ENCODE results near the gene MYO19.

GRCh38 chr17:36550491-36551417 is 16.1 kb upstream of the MYO19 start:
- TF ChIP-seq, protein P1, sequence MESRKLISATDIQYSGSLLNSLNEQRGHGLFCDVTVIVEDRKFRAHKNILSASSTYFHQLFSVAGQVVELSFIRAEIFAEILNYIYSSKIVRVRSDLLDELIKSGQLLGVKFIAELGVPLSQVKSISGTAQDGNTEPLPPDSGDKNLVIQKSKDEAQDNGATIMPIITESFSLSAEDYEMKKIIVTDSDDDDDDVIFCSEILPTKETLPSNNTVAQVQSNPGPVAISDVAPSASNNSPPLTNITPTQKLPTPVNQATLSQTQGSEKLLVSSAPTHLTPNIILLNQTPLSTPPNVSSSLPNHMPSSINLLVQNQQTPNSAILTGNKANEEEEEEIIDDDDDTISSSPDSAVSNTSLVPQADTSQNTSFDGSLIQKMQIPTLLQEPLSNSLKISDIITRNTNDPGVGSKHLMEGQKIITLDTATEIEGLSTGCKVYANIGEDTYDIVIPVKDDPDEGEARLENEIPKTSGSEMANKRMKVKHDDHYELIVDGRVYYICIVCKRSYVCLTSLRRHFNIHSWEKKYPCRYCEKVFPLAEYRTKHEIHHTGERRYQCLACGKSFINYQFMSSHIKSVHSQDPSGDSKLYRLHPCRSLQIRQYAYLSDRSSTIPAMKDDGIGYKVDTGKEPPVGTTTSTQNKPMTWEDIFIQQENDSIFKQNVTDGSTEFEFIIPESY (IDR thresholded peaks at IDR 0.05), result no peak
- TF ChIP-seq, protein P2, sequence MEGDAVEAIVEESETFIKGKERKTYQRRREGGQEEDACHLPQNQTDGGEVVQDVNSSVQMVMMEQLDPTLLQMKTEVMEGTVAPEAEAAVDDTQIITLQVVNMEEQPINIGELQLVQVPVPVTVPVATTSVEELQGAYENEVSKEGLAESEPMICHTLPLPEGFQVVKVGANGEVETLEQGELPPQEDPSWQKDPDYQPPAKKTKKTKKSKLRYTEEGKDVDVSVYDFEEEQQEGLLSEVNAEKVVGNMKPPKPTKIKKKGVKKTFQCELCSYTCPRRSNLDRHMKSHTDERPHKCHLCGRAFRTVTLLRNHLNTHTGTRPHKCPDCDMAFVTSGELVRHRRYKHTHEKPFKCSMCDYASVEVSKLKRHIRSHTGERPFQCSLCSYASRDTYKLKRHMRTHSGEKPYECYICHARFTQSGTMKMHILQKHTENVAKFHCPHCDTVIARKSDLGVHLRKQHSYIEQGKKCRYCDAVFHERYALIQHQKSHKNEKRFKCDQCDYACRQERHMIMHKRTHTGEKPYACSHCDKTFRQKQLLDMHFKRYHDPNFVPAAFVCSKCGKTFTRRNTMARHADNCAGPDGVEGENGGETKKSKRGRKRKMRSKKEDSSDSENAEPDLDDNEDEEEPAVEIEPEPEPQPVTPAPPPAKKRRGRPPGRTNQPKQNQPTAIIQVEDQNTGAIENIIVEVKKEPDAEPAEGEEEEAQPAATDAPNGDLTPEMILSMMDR (IDR thresholded peaks at IDR 0.05; ENCODE audit: low read depth, low read length, missing input control), result no peak
